HAP-1 (cell line): ENCODE results near the gene FAM222A.

Source experiments
- DNase-seq, 2 experiments: peaks; one replicate each; pipeline ENCODE4 v3.0.0-alpha.2; 2016 to 2020; ENCODE audit warnings: low spot score in 2 of 2
- H3K27me3 ChIP-seq: fragments of 250-450 bp; sonication (Bioruptor Pico); 2 replicates; pipeline ENCODE4 v1.5.1; 2020; ENCODE audit warnings: low read depth, mild to moderate bottlenecking, moderate library complexity
- H3K36me3 ChIP-seq: fragments of 250-450 bp; sonication (Bioruptor Pico); replicated peaks from 2 replicates; pipeline ENCODE4 v1.5.1; 2020; ENCODE audit warnings: mild to moderate bottlenecking
- H3K4me1 ChIP-seq: fragments of 250-450 bp; sonication (Bioruptor Pico); 2 replicates; pipeline ENCODE4 v1.5.1; 2020; ENCODE audit warnings: mild to moderate bottlenecking
- H3K4me3 ChIP-seq: fragments of 250-450 bp; sonication (Bioruptor Pico); 2 replicates; pipeline ENCODE4 v1.5.1; 2020; ENCODE audit warnings: mild to moderate bottlenecking, moderate library complexity
- H3K9me3 ChIP-seq: fragments of 250-450 bp; sonication (Bioruptor Pico); 2 replicates; pipeline ENCODE4 v1.5.1; 2020; ENCODE audit warnings: mild to moderate bottlenecking, moderate library complexity
- in situ Hi-C: fragments of 300-500 bp; cut with MboI; formaldehyde crosslinking; loops from 3 replicates; pipeline ENCODE4 v1.14.3; 2020; ENCODE audit warnings: low sequenced_read_pairs, inconsistent platforms, mixed read lengths

Gene FAM222A

DNA sequence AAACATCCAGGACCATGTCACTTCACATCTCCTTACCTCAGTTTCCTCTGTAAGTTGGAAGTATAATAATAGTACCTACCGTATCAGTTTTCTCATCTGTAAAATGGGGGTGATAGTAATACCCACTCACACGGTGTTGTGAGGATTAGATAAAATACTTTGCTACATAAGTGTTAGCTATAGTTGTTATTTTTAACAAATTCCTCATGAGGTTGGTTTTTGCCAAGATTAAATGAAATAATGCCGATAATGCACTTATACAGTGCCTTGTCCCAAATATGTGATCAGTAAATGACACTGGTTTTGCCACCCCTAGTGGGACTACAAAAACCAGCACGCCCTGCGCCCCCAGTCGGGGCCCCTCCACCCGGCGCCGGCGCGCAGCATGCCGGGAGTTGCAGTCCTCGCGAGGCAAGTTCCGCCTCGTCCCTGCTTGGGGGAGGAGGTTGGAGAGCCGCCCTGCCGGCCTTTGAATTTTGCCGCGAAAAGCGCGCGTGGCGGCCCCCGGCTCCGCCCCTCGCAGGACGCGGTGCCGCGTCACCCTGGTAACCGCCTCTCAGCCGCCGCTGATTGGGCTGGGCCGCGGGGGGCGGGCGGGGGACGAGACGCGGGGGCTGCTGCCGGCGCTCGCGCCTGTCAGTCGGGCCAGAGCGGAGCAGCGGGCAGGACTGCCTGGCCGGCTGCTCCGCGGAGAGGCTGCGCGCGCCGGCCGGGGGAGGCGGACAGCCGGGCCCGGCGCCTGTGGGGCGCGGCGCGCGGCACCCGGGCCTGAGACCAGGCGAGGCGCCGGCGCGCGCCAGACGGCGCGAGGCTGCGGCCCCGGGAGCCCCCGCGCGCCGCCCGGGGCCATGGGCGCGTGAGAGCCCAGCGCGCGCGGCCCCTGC, at the start of gene FAM222A:
Gene FAM222A (plus strand): TSS at position 639 of the 884 bp plus-strand sequence. CDS start 30,322 bp downstream, outside the sequence.
- H3K27me3 ChIP-seq, result no peaks in the 10 kb centered on the region
- in situ Hi-C loops, result no loop called here
- H3K4me1 ChIP-seq, result no peaks in the 10 kb centered on the region
- DNase-seq, result peak; percentile 94 to 96
- no peaks in the 10 kb centered on the region for H3K9me3 ChIP-seq
- no peaks in the 10 kb centered on the region for H3K36me3 ChIP-seq
- peak within 1 kb of the TSS; percentile 40 for H3K4me3 ChIP-seq

GRCh38 chr12:109664402-109664801, 49.2 kb upstream of the FAM222A start:
- no peak overlapping the region for H3K4me3 ChIP-seq
- no peaks in the 10 kb centered on the region; the same call in 1 of the 2 replicates for H3K27me3 ChIP-seq
- no peaks in the 10 kb centered on the region for H3K36me3 ChIP-seq
- no peak for DNase-seq
- H3K9me3 ChIP-seq, result no peaks in the 10 kb centered on the region
- in situ Hi-C loops, result no loop called here
- H3K4me1 ChIP-seq, result no peaks in the 10 kb centered on the region

DNA sequence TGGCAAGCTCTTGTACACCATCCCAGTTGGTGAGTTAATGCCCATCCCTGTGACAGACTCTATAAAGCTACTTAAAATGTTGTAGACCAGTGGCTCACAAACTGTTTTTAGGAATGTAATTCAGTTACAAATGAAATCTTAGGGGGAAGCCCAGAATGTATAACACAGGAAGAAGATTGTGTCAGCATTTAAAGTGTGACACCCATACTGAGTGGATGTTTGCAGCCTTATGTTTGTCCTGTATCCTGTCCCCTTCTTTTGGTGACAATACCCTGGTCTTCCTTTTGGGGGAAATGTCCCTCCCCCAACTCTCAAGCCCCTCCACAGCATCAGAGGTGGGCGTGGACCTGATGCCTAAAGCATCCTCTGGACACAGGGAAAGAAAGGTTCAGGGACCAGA, 47.6 kb upstream of the FAM222A start:
- no peak for DNase-seq
- Histone ChIP-seq H3K4me3 (no peak overlapping the region), H3K4me1 (no peaks in the 10 kb centered on the region), H3K27me3 (peaks cover 4% of the 10 kb centered on the region), H3K9me3 (no peaks in the 10 kb centered on the region), H3K36me3 (no peaks in the 10 kb centered on the region)
- in situ Hi-C loops, result no loop called here

DNA sequence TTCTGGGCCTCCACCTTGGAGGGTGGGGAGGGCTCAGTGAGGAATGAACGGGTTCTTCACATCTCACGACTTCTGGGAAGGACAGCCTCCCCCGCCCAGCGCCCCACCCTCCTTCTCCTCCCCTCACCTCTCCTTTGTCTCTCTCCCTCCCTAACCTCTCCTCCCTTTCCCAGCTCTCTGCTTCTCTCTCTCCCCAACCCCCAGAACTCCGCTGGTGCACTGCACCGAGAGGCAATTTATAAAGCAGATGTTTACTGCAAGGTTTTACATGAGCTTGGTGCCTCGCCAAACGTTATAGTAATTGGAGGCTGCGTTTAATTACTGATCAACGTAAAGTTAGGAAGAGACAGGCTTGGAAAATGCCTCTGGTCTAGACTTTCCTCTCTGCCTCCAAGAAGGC, 42.9 kb upstream of the FAM222A start:
- Histone ChIP-seq H3K36me3 (no peaks in the 10 kb centered on the region), H3K9me3 (no peaks in the 10 kb centered on the region), H3K27me3 (peaks cover 4% of the 10 kb centered on the region), H3K4me1 (no peaks in the 10 kb centered on the region), H3K4me3 (no peak overlapping the region)
- in situ Hi-C loops, result no loop called here
- peak in 1 of 2 experiments; percentile 22 for DNase-seq

GRCh38 chr12:109671502-109671901, 42.1 kb upstream of the FAM222A start:
- H3K9me3 ChIP-seq, result no peaks in the 10 kb centered on the region
- no peaks in the 10 kb centered on the region for H3K36me3 ChIP-seq
- H3K27me3 ChIP-seq, result peaks cover 4% of the 10 kb centered on the region
- in situ Hi-C loops, result no loop called here
- DNase-seq, result no peak
- H3K4me3 ChIP-seq, result no peak overlapping the region
- no peaks in the 10 kb centered on the region for H3K4me1 ChIP-seq

DNA sequence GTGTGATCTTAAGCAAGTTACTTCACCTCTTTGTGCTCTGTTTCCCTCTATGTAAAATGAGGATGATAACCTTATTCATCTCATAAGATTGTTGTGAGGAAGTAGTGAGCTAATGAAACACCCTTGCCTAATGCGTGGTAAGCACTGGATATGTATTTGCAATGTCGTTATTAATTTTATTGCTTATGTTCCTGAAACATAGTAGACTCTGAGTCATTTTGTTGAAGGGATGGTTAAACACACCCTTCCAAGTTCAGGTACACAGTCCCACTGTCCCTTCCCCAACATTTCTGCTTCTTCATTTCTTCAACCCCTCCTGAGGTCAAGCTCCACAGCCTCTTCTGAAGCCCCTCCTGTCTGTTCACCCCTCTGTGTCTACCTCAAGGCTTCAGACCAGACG, 40.2 kb upstream of the FAM222A start:
- in situ Hi-C loops, result no loop called here
- Histone ChIP-seq H3K36me3 (no peaks in the 10 kb centered on the region), H3K4me3 (no peak overlapping the region), H3K27me3 (peaks cover 4% of the 10 kb centered on the region; the same call in 1 of the 2 replicates), H3K9me3 (no peaks in the 10 kb centered on the region), H3K4me1 (no peaks in the 10 kb centered on the region)
- DNase-seq, result no peak

- Histone ChIP-seq H3K27me3 (peaks cover 4% of the 10 kb centered on the region; the same call in 1 of the 2 replicates), H3K9me3 (no peaks in the 10 kb centered on the region), H3K4me3 (no peak overlapping the region), H3K36me3 (no peaks in the 10 kb centered on the region), H3K4me1 (no peaks in the 10 kb centered on the region)
- in situ Hi-C loops, result no loop called here
- no peak for DNase-seq
These were observed 39.7 kb upstream of the FAM222A start for GRCh38 chr12:109673884-109674283.

GRCh38 chr12:109675411-109675810, 38.2 kb upstream of the FAM222A start:
- H3K27me3 ChIP-seq, result peaks cover under 1% of the 10 kb centered on the region; the same call in 1 of the 2 replicates
- H3K4me3 ChIP-seq, result no peak overlapping the region
- no peak for DNase-seq
- H3K9me3 ChIP-seq, result no peaks in the 10 kb centered on the region
- in situ Hi-C loops, result no loop called here
- no peaks in the 10 kb centered on the region for H3K4me1 ChIP-seq
- H3K36me3 ChIP-seq, result no peaks in the 10 kb centered on the region

DNA sequence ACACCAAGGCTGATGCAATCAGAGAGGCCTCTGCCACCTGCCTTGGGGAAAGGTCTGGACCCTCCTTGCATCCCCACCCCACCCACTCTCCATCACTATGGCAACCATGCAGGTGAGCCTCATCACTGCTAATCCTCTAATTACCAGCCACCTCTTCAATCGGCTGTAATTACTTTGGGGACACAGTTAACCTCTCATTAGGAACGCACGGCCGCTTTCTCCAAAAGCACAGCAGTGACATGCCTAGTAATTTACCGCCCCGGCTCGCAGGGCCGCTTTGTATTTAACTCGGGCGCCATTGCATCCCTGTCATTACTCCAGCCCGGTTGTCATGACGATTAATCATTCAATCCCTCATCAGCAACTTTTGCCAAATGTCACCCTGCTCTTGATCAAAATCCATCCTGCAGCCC, 36.3 kb upstream of the FAM222A start:
- no peak for DNase-seq
- Histone ChIP-seq H3K27me3 (no peaks in the 10 kb centered on the region), H3K9me3 (no peaks in the 10 kb centered on the region), H3K4me3 (no peak overlapping the region), H3K36me3 (no peaks in the 10 kb centered on the region), H3K4me1 (no peaks in the 10 kb centered on the region)
- in situ Hi-C loops, result no loop called here

DNA sequence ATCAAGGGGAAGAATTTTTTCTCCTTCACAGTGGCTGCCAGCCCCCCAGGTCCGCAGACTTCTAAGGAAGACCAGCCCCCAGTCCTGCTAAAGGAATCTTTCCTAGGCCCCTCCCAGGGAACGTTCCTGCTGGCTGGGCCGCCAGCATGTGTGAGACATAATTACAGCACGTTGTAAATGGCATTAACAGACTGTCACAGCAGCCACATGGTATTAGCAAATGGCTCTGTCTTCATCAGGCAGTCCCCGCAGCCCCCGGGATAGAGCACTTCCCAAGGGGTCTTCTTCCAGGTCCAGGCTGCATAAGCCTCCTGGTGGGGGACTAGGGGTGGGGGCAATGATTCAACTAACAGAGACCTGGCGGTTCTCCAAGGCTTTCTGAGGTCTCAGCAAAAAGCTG, 34.9 kb upstream of the FAM222A start:
- in situ Hi-C loops, result no loop called here
- Histone ChIP-seq H3K36me3 (no peaks in the 10 kb centered on the region), H3K4me3 (no peak overlapping the region), H3K9me3 (no peaks in the 10 kb centered on the region), H3K4me1 (no peaks in the 10 kb centered on the region), H3K27me3 (no peaks in the 10 kb centered on the region)
- no peak for DNase-seq

GRCh38 chr12:109679501-109680263, 33.9 kb upstream of the FAM222A start:
- in situ Hi-C loops, result no loop called here
- DNase-seq, result no peak
- Histone ChIP-seq H3K27me3 (no peaks in the 10 kb centered on the region), H3K36me3 (no peaks in the 10 kb centered on the region), H3K4me3 (no peak overlapping the region), H3K9me3 (no peaks in the 10 kb centered on the region), H3K4me1 (no peaks in the 10 kb centered on the region)

DNA sequence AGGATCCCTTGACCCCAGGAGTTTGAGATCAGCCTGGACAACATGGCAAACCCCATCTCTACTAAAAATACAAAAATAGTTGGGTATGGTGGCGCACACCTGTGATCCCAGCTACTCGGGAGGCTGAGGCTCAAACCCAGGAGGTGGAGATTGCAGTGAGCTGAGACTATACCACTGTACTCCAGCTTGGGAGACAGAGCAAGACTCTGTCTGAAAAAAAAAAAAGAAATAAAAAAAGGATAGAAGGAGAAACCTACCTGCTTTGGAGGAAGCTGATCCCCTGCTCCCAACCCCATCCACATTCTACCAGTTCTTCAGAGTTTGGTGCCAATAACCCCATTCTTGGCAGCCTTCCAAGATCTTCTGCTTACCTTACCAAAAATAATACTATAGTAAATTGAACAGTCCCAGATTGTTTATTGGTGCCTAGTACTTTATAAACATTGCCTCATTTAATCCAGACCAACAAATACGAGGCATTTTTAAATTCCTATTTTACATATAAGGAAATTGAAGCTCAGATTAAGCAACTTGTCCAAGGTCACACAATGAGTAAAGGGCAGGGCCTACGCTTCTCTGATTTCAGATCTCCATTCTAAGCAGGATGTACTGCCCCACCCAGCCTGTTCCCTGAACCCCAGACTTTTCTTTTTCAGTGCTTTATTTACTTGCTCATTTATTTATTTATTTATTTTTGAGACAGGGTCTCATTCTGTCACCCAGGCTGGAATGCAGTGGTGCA, 33.2 kb upstream of the FAM222A start:
- no peak overlapping the region for H3K4me3 ChIP-seq
- in situ Hi-C loops, result no loop called here
- H3K9me3 ChIP-seq, result no peaks in the 10 kb centered on the region
- no peaks in the 10 kb centered on the region for H3K4me1 ChIP-seq
- H3K27me3 ChIP-seq, result peaks cover 3% of the 10 kb centered on the region; the same call in 1 of the 2 replicates
- DNase-seq, result no peak
- H3K36me3 ChIP-seq, result no peaks in the 10 kb centered on the region

- Histone ChIP-seq H3K27me3 (peaks cover 3% of the 10 kb centered on the region; the same call in 1 of the 2 replicates), H3K9me3 (no peaks in the 10 kb centered on the region), H3K36me3 (no peaks in the 10 kb centered on the region), H3K4me3 (no peak overlapping the region), H3K4me1 (no peaks in the 10 kb centered on the region)
- DNase-seq, result no peak
- in situ Hi-C loops, result no loop called here
These were observed 31.5 kb upstream of the FAM222A start for GRCh38 chr12:109681986-109682707.
